ENCODE measurements around the gene MOCS1.

- TF ChIP-seq POLR2A (IDR thresholded peaks at IDR 0.05; ENCODE audit: low read depth, low read length) (no peak), TAF1 (IDR thresholded peaks at IDR 0.05; ENCODE audit: borderline replicate concordance, low read depth, low read length) (no peak)
Measured at GRCh38 chr6:39941138-39941537, 6.9 kb upstream of the MOCS1 start.

Data from GM12892 (cell line).